Measurements from ENCODE around the gene TMEM163.
"Not testable (repeated sequence)": the region's sequence is repeated elsewhere in the genome, so short reads cannot be mapped to it uniquely, and the experiment has no call there.

TMEM163 gene

GRCh38 chr2:134718817-134719814 lies at the start of gene TMEM163:
Gene TMEM163, minus strand, starts transcription at chr2:134719000.
- peak; percentile 17 for DNase-seq

GRCh38 chr2:134766583-134766982 lies 47.8 kb upstream of the TMEM163 start:
- no peak for DNase-seq

GRCh38 chr2:134765987-134766386 lies 47.2 kb upstream of the TMEM163 start:
- no peak for DNase-seq

DNA sequence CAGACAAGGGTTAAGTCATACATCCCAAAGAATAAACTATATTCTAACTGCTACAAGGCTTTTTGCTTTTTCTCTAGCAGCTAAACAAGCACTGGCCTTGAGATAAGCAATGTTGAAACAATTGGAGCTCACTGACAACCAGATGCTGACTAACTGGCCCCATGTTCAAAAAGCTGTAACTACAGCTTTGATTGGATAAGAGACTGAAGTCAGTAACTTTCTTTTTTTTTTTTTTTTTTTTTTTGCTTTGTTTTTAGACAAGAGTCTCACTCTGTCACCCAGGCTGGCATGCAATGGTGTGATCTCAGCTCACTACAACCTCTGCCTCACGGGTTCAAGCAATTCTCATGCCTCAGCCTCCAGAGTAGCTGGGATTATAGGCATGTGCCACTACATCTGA lies 45.4 kb upstream of the TMEM163 start:
- DNase-seq: no peak

GRCh38 chr2:134763164-134763710 lies 44.4 kb upstream of the TMEM163 start:
- DNase-seq: no peak

- no peak for DNase-seq
These were observed 43.7 kb upstream of the TMEM163 start for GRCh38 chr2:134762508-134762907.

DNA sequence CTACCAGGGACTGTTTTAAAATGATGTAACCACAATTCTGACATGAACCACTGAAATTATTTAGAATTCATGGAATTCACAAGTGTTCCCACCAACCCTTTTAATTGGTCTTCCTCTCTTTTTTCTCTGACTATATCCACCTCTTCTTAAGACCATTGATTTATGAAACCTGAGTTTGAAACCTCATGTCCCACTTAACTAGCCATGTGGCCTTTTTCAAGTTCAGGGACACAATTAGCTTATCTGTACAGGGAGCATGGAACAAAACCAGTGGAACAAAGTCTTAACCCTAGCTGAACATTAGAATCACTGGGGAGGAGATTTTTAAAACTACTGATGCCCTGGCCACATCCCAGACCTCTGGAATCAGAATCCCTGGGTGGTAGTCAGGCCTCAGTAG lies 41.6 kb upstream of the TMEM163 start:
- no peak for DNase-seq

DNA sequence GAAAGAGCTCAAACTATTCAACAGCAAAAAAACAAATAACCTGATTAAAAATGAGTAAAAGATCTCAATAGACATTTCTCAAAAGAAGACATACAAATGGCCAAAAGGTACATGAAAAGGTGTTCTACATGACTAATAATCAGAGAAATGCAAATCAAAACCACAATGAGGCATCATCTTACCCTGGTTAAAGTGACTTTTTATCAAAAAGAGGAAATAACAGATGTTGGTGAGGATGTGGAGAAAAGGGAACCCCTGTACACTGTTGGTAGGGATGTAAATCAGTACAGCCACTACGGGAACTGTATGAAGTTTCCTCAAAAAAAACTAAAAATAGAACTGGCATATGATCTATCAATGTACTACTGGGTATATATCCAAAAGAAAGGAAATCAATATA lies 39.8 kb upstream of the TMEM163 start:
- no peak for DNase-seq

DNA sequence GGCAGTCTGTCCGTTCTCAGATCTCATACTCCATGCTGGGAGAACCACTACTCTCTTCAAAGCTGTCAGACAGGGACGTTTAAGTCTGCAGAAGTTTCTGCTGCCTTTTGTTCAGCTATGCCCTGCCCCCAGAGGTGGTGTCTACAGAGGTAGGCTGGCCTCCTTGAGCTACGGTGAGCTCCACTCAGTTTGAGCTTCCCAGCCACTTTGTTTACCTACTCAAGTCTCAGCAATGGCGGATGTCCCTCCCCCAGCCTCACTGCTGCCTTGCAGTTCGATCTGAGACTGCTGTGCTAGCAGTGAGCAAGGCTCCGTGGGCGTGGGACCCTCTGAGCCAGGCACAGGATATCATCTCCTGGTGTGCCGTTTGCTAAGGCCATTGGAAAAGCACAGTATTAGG lies 33.2 kb upstream of the TMEM163 start:
- not testable (repeated sequence) for DNase-seq

DNA sequence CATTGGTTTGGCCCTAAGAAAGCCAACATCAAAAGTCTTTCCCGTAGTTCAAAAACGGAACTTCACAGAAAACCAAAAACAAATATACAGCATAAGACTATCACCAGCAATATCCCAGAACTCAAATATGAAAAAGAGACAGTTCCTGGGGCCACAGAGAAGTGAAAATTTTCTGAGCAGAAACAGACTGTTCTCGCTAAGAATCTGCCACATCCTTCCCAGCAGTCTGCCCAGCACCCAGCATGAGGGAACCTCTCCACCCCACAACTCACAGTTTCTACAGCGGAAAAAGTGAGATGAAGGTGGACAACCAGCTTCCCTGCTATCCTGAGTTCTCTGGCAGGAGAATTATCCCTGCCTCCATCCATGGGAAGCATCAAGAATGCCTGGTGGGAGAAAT lies 26.7 kb upstream of the TMEM163 start:
- DNase-seq: no peak

- no peak for DNase-seq
These were observed 26.2 kb upstream of the TMEM163 start for GRCh38 chr2:134745023-134745422.

GRCh38 chr2:134739879-134740301 lies 21.1 kb upstream of the TMEM163 start:
- no peak for DNase-seq

DNA sequence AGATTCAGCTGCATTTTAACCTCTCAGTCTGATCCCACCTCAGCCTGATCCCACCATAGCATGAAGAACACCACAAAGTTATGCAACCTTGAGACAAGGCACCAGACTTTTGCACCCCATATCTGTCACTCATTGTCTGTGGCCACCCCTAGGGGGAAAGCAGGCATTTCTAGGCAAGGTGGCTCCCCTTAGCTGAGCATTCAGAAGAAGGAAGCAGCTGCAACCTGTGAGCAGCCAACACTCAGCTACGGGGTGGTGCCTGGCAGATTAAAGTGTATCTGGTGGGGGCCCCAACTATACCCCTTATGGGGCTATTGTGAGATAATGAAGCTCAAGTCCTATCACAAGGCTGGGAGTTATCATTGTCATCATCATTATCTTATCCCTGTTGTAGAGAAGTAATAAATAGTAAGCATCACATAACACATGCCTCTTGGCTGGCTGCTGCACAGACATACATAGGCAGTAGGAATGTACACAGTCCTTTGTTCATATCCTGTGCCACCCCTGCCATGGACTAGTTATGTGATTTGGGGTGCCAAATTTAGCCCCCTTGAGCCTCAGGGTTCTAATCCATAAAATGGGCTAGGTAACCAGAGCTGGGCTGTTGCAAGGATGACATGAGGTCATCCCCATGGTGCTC lies 20.6 kb upstream of the TMEM163 start:
- no peak for DNase-seq

DNA sequence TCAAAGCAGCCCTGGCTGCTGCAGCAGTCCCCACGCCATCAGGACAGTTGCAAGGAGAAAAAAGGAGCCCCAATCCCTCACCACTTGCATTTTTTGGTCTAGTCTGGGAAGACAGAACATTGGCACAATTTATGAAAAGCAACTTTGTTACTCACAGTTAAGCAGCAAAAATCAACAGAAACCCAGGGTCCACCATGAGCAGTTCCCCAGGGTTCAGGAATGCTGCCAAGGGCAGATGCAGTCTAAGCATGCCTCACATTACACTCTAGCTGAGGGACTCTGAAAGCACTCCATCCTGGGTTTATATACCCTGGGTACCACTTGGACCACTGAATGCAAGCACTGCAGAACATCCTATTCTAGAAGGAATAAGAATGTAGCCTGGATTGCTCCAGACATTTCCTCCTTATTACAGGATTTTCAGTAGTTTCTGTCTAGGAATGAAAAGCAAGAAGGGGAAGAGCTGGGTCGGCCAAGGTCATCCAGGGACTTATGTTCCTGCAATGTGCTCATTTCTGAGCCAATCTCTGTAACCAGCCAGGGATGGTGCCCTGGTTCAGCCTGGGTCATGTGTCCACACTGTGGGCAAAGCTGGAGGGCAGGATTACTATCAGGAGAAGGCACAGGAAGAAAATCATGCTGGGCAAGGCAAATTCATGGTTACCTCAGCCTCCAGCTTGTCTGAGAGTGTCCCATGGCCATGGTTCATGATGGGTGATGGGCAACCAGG lies 19.5 kb upstream of the TMEM163 start:
- no peak for DNase-seq

- DNase-seq: no peak
These were observed 18.9 kb upstream of the TMEM163 start for GRCh38 chr2:134737671-134738070.

DNA sequence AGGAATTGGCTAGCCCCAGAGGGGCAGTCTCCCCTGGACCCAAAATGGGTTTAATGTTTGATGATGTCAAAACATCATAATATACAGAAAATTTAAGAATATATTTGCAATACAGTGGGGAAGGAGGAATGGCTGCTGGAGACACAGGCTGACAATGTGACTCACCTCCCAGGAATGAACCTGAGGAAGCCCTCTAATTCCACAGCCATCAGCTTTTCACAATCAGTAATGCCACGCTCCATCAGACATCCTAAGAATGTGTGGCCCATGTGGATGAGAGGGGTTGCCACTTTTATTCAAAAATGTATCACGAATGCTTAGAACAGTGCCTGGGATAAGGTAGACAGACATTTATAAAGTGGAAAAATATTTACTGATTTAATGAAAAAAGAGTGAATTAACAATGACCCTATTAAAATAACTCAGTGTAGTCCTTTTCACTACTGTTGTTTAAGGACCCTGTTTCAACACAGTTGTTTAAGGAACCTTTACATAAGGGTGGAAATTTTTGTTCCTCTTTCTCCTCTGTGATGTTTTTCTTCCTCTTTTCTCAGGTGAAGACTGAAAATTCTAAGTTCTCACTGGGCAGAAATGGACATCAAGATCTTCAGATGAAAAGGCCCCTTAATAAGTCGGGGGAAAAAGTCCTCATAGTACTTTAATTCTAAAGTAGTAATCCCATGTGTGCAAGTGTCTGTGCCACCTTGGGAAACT lies 17.5 kb upstream of the TMEM163 start:
- no peak for DNase-seq

DNA sequence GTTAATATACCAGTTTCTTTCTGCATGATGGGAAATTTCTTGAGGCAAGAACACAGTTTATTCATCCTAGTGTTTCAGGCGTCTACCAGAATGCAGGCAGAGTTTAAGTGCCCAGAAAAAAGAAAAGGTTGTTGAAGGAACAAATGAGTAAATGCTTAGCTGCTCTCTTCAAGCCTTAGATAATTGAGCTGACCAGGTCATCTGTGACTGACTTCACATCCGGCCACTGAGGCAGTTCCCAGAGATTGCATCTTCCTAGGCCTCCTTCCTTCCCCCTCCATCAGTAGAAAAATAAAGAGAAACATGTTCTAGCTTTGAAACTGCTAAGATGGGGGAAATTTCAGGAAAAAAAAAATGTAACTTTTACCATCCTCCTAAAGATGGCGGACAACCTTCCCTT lies 9.4 kb upstream of the TMEM163 start:
- no peak for DNase-seq

DNA sequence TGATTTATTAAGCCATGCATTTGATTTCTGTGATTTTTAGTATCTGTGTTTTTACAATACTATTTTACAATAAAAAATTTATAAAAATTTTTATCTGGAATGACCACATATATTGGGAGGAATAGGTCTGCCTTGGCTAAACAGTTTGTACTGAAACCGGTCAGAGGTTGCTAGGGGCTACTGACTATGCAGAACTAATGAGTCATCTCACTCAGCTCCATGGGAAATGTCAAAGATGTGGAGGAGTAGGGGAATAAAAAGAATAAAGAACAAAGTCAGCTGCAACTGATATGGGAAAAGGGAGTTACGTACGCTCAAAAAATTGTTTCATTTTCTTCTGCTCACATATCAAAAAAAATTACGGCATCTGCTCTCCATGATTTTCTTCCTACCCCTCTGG lies 8.6 kb upstream of the TMEM163 start:
- DNase-seq: no peak

- DNase-seq: no peak
These were observed 7.8 kb upstream of the TMEM163 start for GRCh38 chr2:134726645-134727044.

DNA sequence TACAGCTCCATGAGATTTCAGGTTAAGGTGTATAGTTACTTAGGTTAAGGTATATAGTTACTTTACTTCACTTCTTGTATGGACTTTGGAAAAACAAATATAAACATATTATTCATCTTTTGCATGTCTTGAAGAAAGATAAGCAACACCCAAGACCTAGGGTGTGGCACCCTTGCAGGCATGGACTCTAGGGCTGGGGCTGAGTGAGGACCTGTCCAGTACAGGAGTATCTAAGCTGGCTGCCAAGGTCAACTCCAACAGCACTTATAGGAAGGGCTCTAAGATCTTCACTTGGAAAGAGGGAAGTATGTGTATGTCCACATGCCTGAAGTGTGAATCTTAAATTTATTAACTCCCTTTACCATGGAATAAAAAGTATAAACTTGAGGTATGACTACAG lies 7.1 kb upstream of the TMEM163 start:
- no peak for DNase-seq

DNA sequence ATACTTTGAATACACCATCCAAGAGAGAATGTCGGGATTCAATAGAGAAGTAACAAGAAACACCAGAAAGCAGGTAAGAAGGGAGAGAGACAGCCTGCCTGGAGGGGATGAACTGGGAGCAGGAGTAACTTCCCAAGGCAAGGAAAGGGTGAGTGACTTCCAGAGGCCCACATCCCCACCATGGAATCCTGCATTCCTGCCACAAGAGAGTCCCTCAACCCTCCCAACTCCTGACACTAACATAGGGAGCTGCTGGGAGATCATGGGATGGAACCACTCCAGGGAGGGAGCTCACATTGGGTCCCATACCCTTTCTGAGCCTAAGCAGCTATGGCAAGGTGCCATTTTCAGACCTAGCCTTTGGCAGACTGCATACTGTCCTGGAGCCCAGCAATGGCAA lies 5.5 kb upstream of the TMEM163 start:
- DNase-seq: no peak

DNA sequence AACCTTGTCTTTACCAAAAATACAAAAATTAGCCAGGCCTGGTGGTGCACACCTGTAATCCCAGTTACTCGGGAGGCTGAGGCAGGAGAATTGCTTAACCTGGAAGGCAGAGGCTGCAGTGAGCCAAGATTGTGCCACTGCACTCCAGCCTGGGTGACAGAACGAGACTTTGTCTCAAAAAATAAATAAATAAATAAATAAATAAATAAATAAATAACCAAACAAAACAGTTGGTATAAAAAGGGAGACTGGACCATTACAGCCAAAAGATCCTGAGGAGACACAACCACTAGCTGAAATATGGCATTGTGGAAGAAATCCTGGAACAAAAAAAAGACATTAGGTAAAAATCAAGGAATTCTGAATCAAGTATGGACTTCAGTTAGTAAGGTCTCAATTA lies 4.9 kb upstream of the TMEM163 start:
- not testable (repeated sequence) for DNase-seq

GRCh38 chr2:134722728-134723127 lies 3.9 kb upstream of the TMEM163 start:
- no peak for DNase-seq
